ENCODE results near the gene RXRA.

RXRA gene

GRCh38 chr9:134388976-134389375, 62.7 kb downstream of the RXRA start:
- POLR2A ChIA-PET = no interaction called here
- Histone ChIP-seq H3K36me3 (ENCODE audit: control insufficient read depth in 4 of 4, insufficient read depth in 4 of 4, low read length in 3 of 4) (no peaks in the 10 kb centered on the region), H3K27me3 (replicated peaks in 2 of 5; ENCODE audit: control insufficient read depth in 4 of 5, insufficient read depth in 5 of 5, low read length in 4 of 5) (no peaks in the 10 kb centered on the region), H3K9me3 (ENCODE audit: control extremely low read depth in 1 of 5, control insufficient read depth in 4 of 5, insufficient read depth in 2 of 5, low read depth in 1 of 5, low read length in 4 of 5) (no peaks in the 10 kb centered on the region), H3K4me3 (ENCODE audit: control insufficient read depth in 1 of 7, extremely low read depth in 1 of 7, insufficient read depth in 4 of 7, low read depth in 2 of 7, low read length in 6 of 7) (no peak overlapping the region), H3K27ac (ENCODE audit: insufficient read depth in 1 of 2, low read depth in 1 of 2, low read length in 2 of 2, poor library complexity in 1 of 2, severe bottlenecking in 2 of 2) (no peak overlapping the region), H3K4me1 (ENCODE audit: control extremely low read depth in 1 of 4, control insufficient read depth in 4 of 4, insufficient read depth in 4 of 4, low read length in 3 of 4) (peaks cover 0 to 95% (median 67%) of the 10 kb centered on the region in 4 experiments)
- WGBS (ENCODE audit: insufficient coverage) = 94% methylated on average over 17 of the region's 17 CpGs
- no peak for DNase-seq
- CTCF ChIA-PET = no interaction called here

- Histone ChIP-seq H3K27me3 (replicated peaks in 2 of 5; ENCODE audit: control insufficient read depth in 4 of 5, insufficient read depth in 5 of 5, low read length in 4 of 5) (no peaks in the 10 kb centered on the region), H3K9me3 (ENCODE audit: control extremely low read depth in 1 of 5, control insufficient read depth in 4 of 5, insufficient read depth in 2 of 5, low read depth in 1 of 5, low read length in 4 of 5) (no peaks in the 10 kb centered on the region), H3K27ac (ENCODE audit: insufficient read depth in 1 of 2, low read depth in 1 of 2, low read length in 2 of 2, poor library complexity in 1 of 2, severe bottlenecking in 2 of 2) (no peak overlapping the region), H3K4me3 (ENCODE audit: control insufficient read depth in 1 of 7, extremely low read depth in 1 of 7, insufficient read depth in 4 of 7, low read depth in 2 of 7, low read length in 6 of 7) (no peak overlapping the region), H3K4me1 (ENCODE audit: control extremely low read depth in 1 of 4, control insufficient read depth in 4 of 4, insufficient read depth in 4 of 4, low read length in 3 of 4) (peaks cover 0 to 92% (median 63%) of the 10 kb centered on the region in 4 experiments), H3K36me3 (ENCODE audit: control insufficient read depth in 4 of 4, insufficient read depth in 4 of 4, low read length in 3 of 4) (no peaks in the 10 kb centered on the region)
- DNase-seq = no peak
- 98% methylated on average over 13 of the region's 13 CpGs for WGBS (ENCODE audit: insufficient coverage)
- POLR2A ChIA-PET = no interaction called here
- CTCF ChIA-PET = no interaction called here
These were observed 63.4 kb downstream of the RXRA start for GRCh38 chr9:134389642-134390041.

GRCh38 chr9:134390537-134390936, 64.3 kb downstream of the RXRA start:
- POLR2A ChIA-PET = no interaction called here
- 82% methylated on average over 15 of the region's 17 CpGs for WGBS (ENCODE audit: insufficient coverage)
- no peak for DNase-seq
- no peak overlapping the region for H3K4me3 ChIP-seq (ENCODE audit: control insufficient read depth in 1 of 7, extremely low read depth in 1 of 7, insufficient read depth in 4 of 7, low read depth in 2 of 7, low read length in 6 of 7)
- no peaks in the 10 kb centered on the region for H3K9me3 ChIP-seq (ENCODE audit: control extremely low read depth in 1 of 5, control insufficient read depth in 4 of 5, insufficient read depth in 2 of 5, low read depth in 1 of 5, low read length in 4 of 5)
- no peaks in the 10 kb centered on the region for H3K27me3 ChIP-seq (replicated peaks in 2 of 5; ENCODE audit: control insufficient read depth in 4 of 5, insufficient read depth in 5 of 5, low read length in 4 of 5)
- H3K27ac ChIP-seq (ENCODE audit: insufficient read depth in 1 of 2, low read depth in 1 of 2, low read length in 2 of 2, poor library complexity in 1 of 2, severe bottlenecking in 2 of 2) = no peak overlapping the region
- no peaks in the 10 kb centered on the region for H3K36me3 ChIP-seq (ENCODE audit: control insufficient read depth in 4 of 4, insufficient read depth in 4 of 4, low read length in 3 of 4)
- H3K4me1 ChIP-seq (ENCODE audit: control extremely low read depth in 1 of 4, control insufficient read depth in 4 of 4, insufficient read depth in 4 of 4, low read length in 3 of 4) = peaks cover 0 to 92% (median 63%) of the 10 kb centered on the region in 4 experiments
- CTCF ChIA-PET = interaction anchor here (1.1 to 1.5 kb wide), 3 partner anchors 10 to 226 kb away, joined by 3 read pairs; partner anchors contain the start of gene RNU6ATAC

GRCh38 chr9:134390947-134391318, 64.7 kb downstream of the RXRA start:
- H3K9me3 ChIP-seq (ENCODE audit: control extremely low read depth in 1 of 5, control insufficient read depth in 4 of 5, insufficient read depth in 2 of 5, low read depth in 1 of 5, low read length in 4 of 5) = no peaks in the 10 kb centered on the region
- 79% methylated on average over 11 of the region's 11 CpGs for WGBS (ENCODE audit: insufficient coverage)
- H3K4me1 ChIP-seq (ENCODE audit: control extremely low read depth in 1 of 4, control insufficient read depth in 4 of 4, insufficient read depth in 4 of 4, low read length in 3 of 4) = peaks cover 0 to 92% (median 63%) of the 10 kb centered on the region in 4 experiments
- H3K27ac ChIP-seq (ENCODE audit: insufficient read depth in 1 of 2, low read depth in 1 of 2, low read length in 2 of 2, poor library complexity in 1 of 2, severe bottlenecking in 2 of 2) = no peak overlapping the region
- H3K27me3 ChIP-seq (replicated peaks in 2 of 5; ENCODE audit: control insufficient read depth in 4 of 5, insufficient read depth in 5 of 5, low read length in 4 of 5) = no peaks in the 10 kb centered on the region
- ChIA-PET CTCF (interaction anchor here (0.7 to 1.5 kb wide), 8 partner anchors 7 to 226 kb away, joined by 3 to 5 read pairs (median 3); partner anchors contain the start of gene RNU6ATAC), POLR2A (no interaction called here)
- peak overlapping the region in 2 of 7 experiments; percentile 4 to 28 for H3K4me3 ChIP-seq (ENCODE audit: control insufficient read depth in 1 of 7, extremely low read depth in 1 of 7, insufficient read depth in 4 of 7, low read depth in 2 of 7, low read length in 6 of 7)
- no peaks in the 10 kb centered on the region for H3K36me3 ChIP-seq (ENCODE audit: control insufficient read depth in 4 of 4, insufficient read depth in 4 of 4, low read length in 3 of 4)
- DNase-seq = no peak

GRCh38 chr9:134391319-134392231, 65.3 kb downstream of the RXRA start:
- 48% methylated on average over 29 of the region's 35 CpGs for WGBS (ENCODE audit: insufficient coverage)
- H3K4me1 ChIP-seq (ENCODE audit: control extremely low read depth in 1 of 4, control insufficient read depth in 4 of 4, insufficient read depth in 4 of 4, low read length in 3 of 4) = peaks cover 0 to 91% (median 63%) of the 10 kb centered on the region in 4 experiments
- POLR2A ChIA-PET = no interaction called here
- CTCF ChIA-PET = interaction anchor here (0.7 to 1.5 kb wide), 11 partner anchors 8 to 227 kb away, joined by 3 to 5 read pairs (median 3); partner anchors contain the start of gene RNU6ATAC
- peak in 2 of 3 donors; percentile 54 to 55 for DNase-seq
- H3K27ac ChIP-seq (ENCODE audit: insufficient read depth in 1 of 2, low read depth in 1 of 2, low read length in 2 of 2, poor library complexity in 1 of 2, severe bottlenecking in 2 of 2) = no peak overlapping the region
- H3K36me3 ChIP-seq (ENCODE audit: control insufficient read depth in 4 of 4, insufficient read depth in 4 of 4, low read length in 3 of 4) = no peaks in the 10 kb centered on the region
- no peaks in the 10 kb centered on the region for H3K9me3 ChIP-seq (ENCODE audit: control extremely low read depth in 1 of 5, control insufficient read depth in 4 of 5, insufficient read depth in 2 of 5, low read depth in 1 of 5, low read length in 4 of 5)
- peak overlapping the region in 2 of 7 experiments; percentile 4 to 28 for H3K4me3 ChIP-seq (ENCODE audit: control insufficient read depth in 1 of 7, extremely low read depth in 1 of 7, insufficient read depth in 4 of 7, low read depth in 2 of 7, low read length in 6 of 7)
- H3K27me3 ChIP-seq (replicated peaks in 2 of 5; ENCODE audit: control insufficient read depth in 4 of 5, insufficient read depth in 5 of 5, low read length in 4 of 5) = no peaks in the 10 kb centered on the region

- Histone ChIP-seq H3K4me3 (ENCODE audit: control insufficient read depth in 1 of 7, extremely low read depth in 1 of 7, insufficient read depth in 4 of 7, low read depth in 2 of 7, low read length in 6 of 7) (no peak overlapping the region), H3K36me3 (ENCODE audit: control insufficient read depth in 4 of 4, insufficient read depth in 4 of 4, low read length in 3 of 4) (no peaks in the 10 kb centered on the region), H3K4me1 (ENCODE audit: control extremely low read depth in 1 of 4, control insufficient read depth in 4 of 4, insufficient read depth in 4 of 4, low read length in 3 of 4) (peaks cover 3 to 92% (median 68%) of the 10 kb centered on the region in 4 experiments), H3K27me3 (replicated peaks in 2 of 5; ENCODE audit: control insufficient read depth in 4 of 5, insufficient read depth in 5 of 5, low read length in 4 of 5) (no peaks in the 10 kb centered on the region), H3K9me3 (ENCODE audit: control extremely low read depth in 1 of 5, control insufficient read depth in 4 of 5, insufficient read depth in 2 of 5, low read depth in 1 of 5, low read length in 4 of 5) (no peaks in the 10 kb centered on the region), H3K27ac (ENCODE audit: insufficient read depth in 1 of 2, low read depth in 1 of 2, low read length in 2 of 2, poor library complexity in 1 of 2, severe bottlenecking in 2 of 2) (no peak overlapping the region)
- CTCF ChIA-PET = interaction anchor here (0.7 to 7.6 kb wide), 4 partner anchors 10 to 222 kb away, joined by 3 to 55 read pairs (median 4); no protein-coding TSS in a partner anchor
- WGBS (ENCODE audit: insufficient coverage) = 95% methylated on average over 12 of the region's 12 CpGs
- POLR2A ChIA-PET = no interaction called here
- DNase-seq = no peak
These were observed 66.6 kb downstream of the RXRA start for GRCh38 chr9:134392900-134393299.

All from common myeloid progenitor, CD34-positive (primary cell).